ENCODE measurements around the gene FUBP1. TPM values are rescaled to one million over a fixed set of nuclear protein-coding genes. Genes with fewer than 3 reads are reported as not detected.

The FUBP1 gene
- total and polyA plus RNA-seq, 9 of the 15 experiments (the other 6 are each of a cell fraction or from before 2014, with no cell fraction given): 104 to 294 (median 213) TPM

- TF ChIP-seq ZNF121 (CRISPR knock-in tag; conservative IDR thresholded peaks at IDR 0.05) (no peak), ARNT (IDR thresholded peaks at IDR 0.05) (peak in 1 of 2 experiments; percentile 74; a peak in 1 of 4 replicates), ZBTB2 (IDR thresholded peaks at IDR 0.05) (no peak), RBFOX2 (IDR thresholded peaks at IDR 0.05; ENCODE audit: low read depth, low read length) (0 out of 2 replicates have a peak, but pooled peaks have one; percentile 5)
- 0% methylated on average over 4 of the region's 4 CpGs for WGBS (ENCODE audit: insufficient coverage, low coverage, missing lambda C conversion rate)
- H2AFZ ChIP-seq (ENCODE audit: low read depth, low read length): 0 out of 2 replicates have a peak overlapping the region, but pooled peaks have one; percentile 8
- H3K4me1 ChIP-seq (replicated peaks in 1 of 2; ENCODE audit: control insufficient read depth in 2 of 2, insufficient read depth in 2 of 2, low read length in 2 of 2): peaks cover 0 to 3% of the 10 kb centered on the region in 2 experiments; a peak in 2 of 5 replicates
- no peaks in the 10 kb centered on the region for H3K9me1 ChIP-seq (ENCODE audit: control insufficient read depth, insufficient read depth, low read length)
- POLR2A ChIA-PET: interaction anchor here (0.8 to 4.4 kb wide), 6 partner anchors 12 to 94 kb away, joined by 3 to 15 read pairs (median 4); no protein-coding TSS in a partner anchor
- ATAC-seq (peak; percentile 32), FAIRE-seq (no peak), DNase-seq (ENCODE audit: extremely low read depth in 1 of 4, low spot score in 3 of 4) (peak in 1 of 4 experiments; percentile 63)
- in situ Hi-C loops (cut with MboI): loop anchor here (10.0 kb wide), 1 partner anchor 107 kb away; no protein-coding TSS in a partner anchor
- H3K4me2 ChIP-seq (ENCODE audit: insufficient read depth, low read length): peak overlapping the region; percentile 78
- H3K36me3 ChIP-seq (ENCODE audit: control insufficient read depth, insufficient read depth, low read length): peaks cover 2% of the 10 kb centered on the region
- BruUV-seq (replicated peaks): TSS peak; percentile 1
- peaks cover 87% of the 10 kb centered on the region for H3K79me2 ChIP-seq (ENCODE audit: control insufficient read depth, insufficient read depth, low read length)
- no peaks in the 10 kb centered on the region for H3K9me3 ChIP-seq (replicated peaks; ENCODE audit: control insufficient read depth, insufficient read depth, low read depth, low read length)
- peak overlapping the region; percentile 66 to 88 for H3K9ac ChIP-seq (ENCODE audit: insufficient read depth in 1 of 2, low read depth in 2 of 2, low read length in 2 of 2)
- H4K20me1 ChIP-seq (replicated peaks; ENCODE audit: control insufficient read depth, insufficient read depth, low read length): peaks cover 3% of the 10 kb centered on the region; the same call in 1 of the 2 replicates
- no peaks in the 10 kb centered on the region for H3K27me3 ChIP-seq (ENCODE audit: control insufficient read depth in 2 of 2, insufficient read depth in 2 of 2, low read length in 2 of 2)
- CTCF ChIA-PET (ENCODE audit: low intra/inter-chr PET ratio): no interaction called here
- H3K27ac ChIP-seq (ENCODE audit: extremely low read depth, low read depth, low read length): peak overlapping the region; percentile 18; the same call in 2 of the 3 replicates
- peak overlapping the region; percentile 49 for H3K4me3 ChIP-seq
- intact Hi-C loops (cut with micrococcal nuclease): loop anchor here (5.0 kb wide), 1 partner anchor 251 kb away; the partner anchor contains the start of gene USP33
Observed at GRCh38 chr1:78007677-78008341, 28.9 kb upstream of the FUBP1 start.
